Fibroblast of mammary gland (primary cell): ENCODE results near the gene PKM.
"Not testable (repeated sequence)": the region's sequence is repeated elsewhere in the genome, so short reads cannot be mapped to it uniquely, and the experiment has no call there.

Source experiments
- DNase-seq: peaks from one replicate; pipeline ENCODE4 v3.0.0-alpha.2; 2010; ENCODE audit warnings: low read depth
- H3K4me3 ChIP-seq: 2 replicates; pipeline ENCODE4 v1.5.1; 2011; ENCODE audit warnings: low read depth, mild to moderate bottlenecking, low read length, moderate library complexity; ENCODE audit not compliant: control insufficient read depth
- CTCF ChIP-seq: conservative IDR thresholded peaks from 2 replicates; pipeline ENCODE4 v1.5.1; 2011; ENCODE audit warnings: low read depth, low read length, inconsistent platforms; ENCODE audit not compliant: control insufficient read depth, insufficient read depth

The PKM gene

GRCh38 chr15:72175186-72176044 is 55.6 kb downstream of the PKM start:
- no peak for DNase-seq
- TF ChIP-seq CTCF: no peak
- H3K4me3 ChIP-seq: no peak overlapping the region

- no peak for TF ChIP-seq CTCF
- H3K4me3 ChIP-seq: no peak overlapping the region
- no peak for DNase-seq
These were observed 56.3 kb downstream of the PKM start for GRCh38 chr15:72174551-72175165.

GRCh38 chr15:72173864-72174550 is 57.0 kb downstream of the PKM start:
- no peak for DNase-seq
- no peak for TF ChIP-seq CTCF
- no peak overlapping the region for H3K4me3 ChIP-seq

GRCh38 chr15:72173401-72173800 is 57.6 kb downstream of the PKM start:
- H3K4me3 ChIP-seq: no peak overlapping the region
- no peak for DNase-seq
- TF ChIP-seq CTCF: no peak

- no peak for DNase-seq
- TF ChIP-seq CTCF: no peak
- H3K4me3 ChIP-seq: no peak overlapping the region
These were observed 58.2 kb downstream of the PKM start for GRCh38 chr15:72172796-72173195.

GRCh38 chr15:72171978-72172377 is 59.0 kb downstream of the PKM start:
- H3K4me3 ChIP-seq, DNase-seq: not testable (repeated sequence)

GRCh38 chr15:72170691-72171090 is 60.3 kb downstream of the PKM start:
- no peak for DNase-seq
- TF ChIP-seq CTCF: no peak
- no peak overlapping the region for H3K4me3 ChIP-seq
